ENCODE data around the gene CNOT11. TPM values are rescaled to one million over a fixed set of nuclear protein-coding genes. Genes with fewer than 3 reads are reported as not detected.

The CNOT11 gene
- total RNA-seq, 1 donor from 2014 or later = 38.3 TPM

- Mint-ChIP-seq H3K27me3 (ENCODE audit: low read depth) (no peaks in the 10 kb centered on the region), H3K27ac (no peak overlapping the region), H3K9me3 (no peaks in the 10 kb centered on the region), H3K4me3 (no peak overlapping the region), H3K36me3 (peaks cover 17% of the 10 kb centered on the region), H3K4me1 (no peaks in the 10 kb centered on the region)
- TF ChIP-seq CTCF (IDR thresholded peaks at IDR 0.05; ENCODE audit: unreplicated experiment) = no peak
- DNase-seq (ENCODE audit: low spot score in 2 of 2, unreplicated experiment in 2 of 2) = no peak
Measured at GRCh38 chr2:101270700-101271259, 18.1 kb downstream of the CNOT11 start.

- no peaks in the 10 kb centered on the region for H3K9me3 Mint-ChIP-seq
- H3K4me3 Mint-ChIP-seq = no peak overlapping the region
- no peaks in the 10 kb centered on the region for H3K4me1 Mint-ChIP-seq
- peaks cover 22% of the 10 kb centered on the region for H3K36me3 Mint-ChIP-seq
- no peak for DNase-seq (ENCODE audit: low spot score in 2 of 2, unreplicated experiment in 2 of 2)
- no peaks in the 10 kb centered on the region for H3K27me3 Mint-ChIP-seq (ENCODE audit: low read depth)
- H3K27ac Mint-ChIP-seq = no peak overlapping the region
- TF ChIP-seq CTCF (IDR thresholded peaks at IDR 0.05; ENCODE audit: unreplicated experiment) = no peak
Measured at GRCh38 chr2:101272045-101272784, 19.5 kb downstream of the CNOT11 start.

- no peak for DNase-seq (ENCODE audit: low spot score in 2 of 2, unreplicated experiment in 2 of 2)
- Mint-ChIP-seq H3K4me1 (no peaks in the 10 kb centered on the region), H3K36me3 (peaks cover 23% of the 10 kb centered on the region), H3K27me3 (ENCODE audit: low read depth) (no peaks in the 10 kb centered on the region), H3K27ac (no peak overlapping the region), H3K9me3 (no peaks in the 10 kb centered on the region), H3K4me3 (no peak overlapping the region)
- no peak for TF ChIP-seq CTCF (IDR thresholded peaks at IDR 0.05; ENCODE audit: unreplicated experiment)
Measured at GRCh38 chr2:101273056-101273455, 20.4 kb downstream of the CNOT11 start.

GRCh38 chr2:101274142-101274541 lies 21.5 kb downstream of the CNOT11 start:
- Mint-ChIP-seq H3K9me3 (no peaks in the 10 kb centered on the region), H3K27me3 (ENCODE audit: low read depth) (no peaks in the 10 kb centered on the region), H3K4me1 (no peaks in the 10 kb centered on the region), H3K36me3 (peaks cover 27% of the 10 kb centered on the region), H3K27ac (no peak overlapping the region), H3K4me3 (no peak overlapping the region)
- TF ChIP-seq CTCF (IDR thresholded peaks at IDR 0.05; ENCODE audit: unreplicated experiment) = no peak
- DNase-seq (ENCODE audit: low spot score in 2 of 2, unreplicated experiment in 2 of 2) = no peak

GRCh38 chr2:101277111-101277510 lies 24.4 kb downstream of the CNOT11 start:
- no peaks in the 10 kb centered on the region for H3K27me3 Mint-ChIP-seq (ENCODE audit: low read depth)
- no peak overlapping the region for H3K4me3 Mint-ChIP-seq
- DNase-seq (ENCODE audit: low spot score in 2 of 2, unreplicated experiment in 2 of 2) = no peak
- no peak overlapping the region for H3K27ac Mint-ChIP-seq
- no peaks in the 10 kb centered on the region for H3K4me1 Mint-ChIP-seq
- H3K9me3 Mint-ChIP-seq = no peaks in the 10 kb centered on the region
- no peak for TF ChIP-seq CTCF (IDR thresholded peaks at IDR 0.05; ENCODE audit: unreplicated experiment)
- H3K36me3 Mint-ChIP-seq = peaks cover 41% of the 10 kb centered on the region
